ENCODE measurements around the gene BTF3L4. TPM values are rescaled to one million over a fixed set of nuclear protein-coding genes. Genes with fewer than 3 reads are reported as not detected.
A peak's percentile ranks its signal among the peaks of the same experiment; 100 is the strongest.
"Not testable (repeated sequence)": the region's sequence is repeated elsewhere in the genome, so short reads cannot be mapped to it uniquely, and the experiment has no call there.

BTF3L4 gene
- total RNA-seq, 1 donor from 2014 or later = 74.3 TPM

DNA sequence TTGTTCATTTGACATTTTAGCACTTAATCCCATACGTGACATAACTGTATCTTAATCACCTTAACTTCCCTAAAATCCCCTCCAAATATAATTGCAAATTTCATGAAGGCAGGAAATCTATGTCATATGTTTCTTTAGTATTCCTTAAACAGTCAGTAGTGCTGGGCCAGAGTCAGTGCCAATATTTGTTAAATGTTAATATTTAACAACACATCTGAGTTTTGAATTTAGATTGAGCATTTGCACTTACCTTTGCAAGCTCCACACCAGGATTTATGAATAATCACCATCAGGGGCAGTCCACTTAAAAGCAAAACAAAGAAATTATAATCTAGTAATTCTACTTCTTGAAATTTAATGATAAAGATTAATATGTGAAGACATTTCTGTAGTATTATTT is 27.8 kb upstream of the BTF3L4 start:
- Mint-ChIP-seq H3K27me3 (ENCODE audit: low read depth) (no peaks in the 10 kb centered on the region), H3K4me3 (no peak overlapping the region), H3K9me3 (no peaks in the 10 kb centered on the region), H3K4me1 (peaks cover 26% of the 10 kb centered on the region), H3K36me3 (ENCODE audit: low read depth) (peaks cover 8% of the 10 kb centered on the region), H3K27ac (ENCODE audit: unreplicated experiment) (no peak overlapping the region)
- TF ChIP-seq, protein P1, sequence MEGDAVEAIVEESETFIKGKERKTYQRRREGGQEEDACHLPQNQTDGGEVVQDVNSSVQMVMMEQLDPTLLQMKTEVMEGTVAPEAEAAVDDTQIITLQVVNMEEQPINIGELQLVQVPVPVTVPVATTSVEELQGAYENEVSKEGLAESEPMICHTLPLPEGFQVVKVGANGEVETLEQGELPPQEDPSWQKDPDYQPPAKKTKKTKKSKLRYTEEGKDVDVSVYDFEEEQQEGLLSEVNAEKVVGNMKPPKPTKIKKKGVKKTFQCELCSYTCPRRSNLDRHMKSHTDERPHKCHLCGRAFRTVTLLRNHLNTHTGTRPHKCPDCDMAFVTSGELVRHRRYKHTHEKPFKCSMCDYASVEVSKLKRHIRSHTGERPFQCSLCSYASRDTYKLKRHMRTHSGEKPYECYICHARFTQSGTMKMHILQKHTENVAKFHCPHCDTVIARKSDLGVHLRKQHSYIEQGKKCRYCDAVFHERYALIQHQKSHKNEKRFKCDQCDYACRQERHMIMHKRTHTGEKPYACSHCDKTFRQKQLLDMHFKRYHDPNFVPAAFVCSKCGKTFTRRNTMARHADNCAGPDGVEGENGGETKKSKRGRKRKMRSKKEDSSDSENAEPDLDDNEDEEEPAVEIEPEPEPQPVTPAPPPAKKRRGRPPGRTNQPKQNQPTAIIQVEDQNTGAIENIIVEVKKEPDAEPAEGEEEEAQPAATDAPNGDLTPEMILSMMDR (conservative IDR thresholded peaks at IDR 0.05) = no peak
- no peak for DNase-seq (ENCODE audit: low read depth, low spot score)

DNA sequence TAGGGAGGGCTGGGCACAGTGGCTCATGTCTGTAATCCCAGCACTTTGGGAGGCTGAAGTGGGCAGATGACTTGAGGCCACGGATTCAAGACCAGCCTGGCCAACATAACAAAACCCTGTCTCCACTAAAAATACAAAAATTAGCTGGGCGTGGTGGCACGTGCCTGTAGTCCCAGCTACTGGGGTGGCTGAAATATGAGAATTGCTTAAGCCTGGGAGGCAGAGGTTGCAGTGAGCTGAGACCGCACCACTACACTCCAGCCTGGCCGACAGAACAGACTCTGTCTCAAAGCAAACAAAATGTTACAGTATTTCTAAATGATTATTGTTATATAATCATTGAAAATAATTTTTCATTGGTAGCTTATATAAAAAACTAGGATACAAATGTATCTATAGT is 27.3 kb upstream of the BTF3L4 start:
- not testable (repeated sequence) for H3K9me3 Mint-ChIP-seq; H3K36me3 Mint-ChIP-seq (ENCODE audit: low read depth); H3K27ac Mint-ChIP-seq (ENCODE audit: unreplicated experiment); H3K4me3 Mint-ChIP-seq; H3K27me3 Mint-ChIP-seq (ENCODE audit: low read depth); DNase-seq (ENCODE audit: low read depth, low spot score)
- H3K4me1 Mint-ChIP-seq = peaks cover 30% of the 10 kb centered on the region

DNA sequence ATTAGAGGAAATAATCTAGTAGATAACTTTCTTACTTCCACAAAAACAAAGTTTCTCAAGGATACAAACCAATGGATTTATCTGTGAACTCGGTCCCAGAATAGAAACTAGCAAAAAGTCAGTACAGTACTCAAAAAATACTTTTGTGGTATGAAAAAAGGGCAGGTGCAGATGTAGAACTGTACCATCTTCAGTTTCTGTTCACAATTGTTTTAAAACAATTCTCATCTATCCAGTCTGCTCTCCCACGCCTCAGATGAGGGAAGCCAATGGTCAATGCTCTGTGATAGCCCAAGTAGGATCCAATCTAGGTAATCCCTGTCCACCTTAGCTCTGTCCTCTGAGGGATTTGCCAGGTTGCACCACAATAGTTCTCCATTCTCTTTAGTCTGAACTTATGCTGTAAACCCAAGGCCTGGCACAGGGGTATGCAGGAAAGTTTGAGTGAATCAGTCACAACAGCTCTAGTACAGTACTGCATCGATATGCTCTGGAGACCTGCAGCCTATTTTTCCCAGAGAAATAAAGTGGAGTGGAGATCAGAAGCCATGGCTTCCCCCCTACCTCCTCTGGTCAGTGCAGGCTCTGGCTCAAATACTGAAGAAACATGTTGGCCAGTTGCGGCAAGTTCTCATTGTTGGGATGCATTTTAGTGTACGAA is 23.8 kb upstream of the BTF3L4 start:
- Mint-ChIP-seq H3K27ac (ENCODE audit: unreplicated experiment) (peak overlapping the region; percentile 94), H3K36me3 (ENCODE audit: low read depth) (peaks cover 3% of the 10 kb centered on the region), H3K27me3 (ENCODE audit: low read depth) (no peaks in the 10 kb centered on the region), H3K4me3 (peak overlapping the region; percentile 92), H3K9me3 (no peaks in the 10 kb centered on the region), H3K4me1 (peaks cover 35% of the 10 kb centered on the region)
- TF ChIP-seq, protein P1 (conservative IDR thresholded peaks at IDR 0.05) = no peak
- DNase-seq (ENCODE audit: low read depth, low spot score) = no peak

DNA sequence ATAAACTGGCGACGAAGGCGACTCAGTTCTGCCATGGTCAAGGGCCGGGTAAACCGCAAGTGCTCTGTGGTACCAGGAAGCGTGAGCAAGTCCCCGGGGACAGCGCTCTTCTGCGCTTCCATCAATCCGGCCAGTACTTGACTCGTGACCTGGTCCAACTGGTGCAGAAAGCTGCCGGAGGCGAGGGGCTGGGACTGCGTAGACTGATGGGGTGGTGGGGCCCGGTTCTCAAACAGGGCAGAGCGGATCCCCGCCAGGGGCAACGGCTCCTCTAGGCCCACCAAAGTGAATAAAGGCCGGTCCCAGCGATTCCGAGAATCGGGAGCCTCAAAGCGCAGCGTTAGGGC is 23.3 kb upstream of the BTF3L4 start:
- Mint-ChIP-seq H3K9me3 (no peaks in the 10 kb centered on the region), H3K27ac (ENCODE audit: unreplicated experiment) (peak overlapping the region; percentile 94), H3K4me1 (peaks cover 35% of the 10 kb centered on the region), H3K27me3 (ENCODE audit: low read depth) (no peaks in the 10 kb centered on the region), H3K4me3 (peak overlapping the region; percentile 92), H3K36me3 (ENCODE audit: low read depth) (peaks cover 3% of the 10 kb centered on the region)
- TF ChIP-seq, protein P1 (conservative IDR thresholded peaks at IDR 0.05) = no peak
- DNase-seq (ENCODE audit: low read depth, low spot score) = peak; percentile 8

DNA sequence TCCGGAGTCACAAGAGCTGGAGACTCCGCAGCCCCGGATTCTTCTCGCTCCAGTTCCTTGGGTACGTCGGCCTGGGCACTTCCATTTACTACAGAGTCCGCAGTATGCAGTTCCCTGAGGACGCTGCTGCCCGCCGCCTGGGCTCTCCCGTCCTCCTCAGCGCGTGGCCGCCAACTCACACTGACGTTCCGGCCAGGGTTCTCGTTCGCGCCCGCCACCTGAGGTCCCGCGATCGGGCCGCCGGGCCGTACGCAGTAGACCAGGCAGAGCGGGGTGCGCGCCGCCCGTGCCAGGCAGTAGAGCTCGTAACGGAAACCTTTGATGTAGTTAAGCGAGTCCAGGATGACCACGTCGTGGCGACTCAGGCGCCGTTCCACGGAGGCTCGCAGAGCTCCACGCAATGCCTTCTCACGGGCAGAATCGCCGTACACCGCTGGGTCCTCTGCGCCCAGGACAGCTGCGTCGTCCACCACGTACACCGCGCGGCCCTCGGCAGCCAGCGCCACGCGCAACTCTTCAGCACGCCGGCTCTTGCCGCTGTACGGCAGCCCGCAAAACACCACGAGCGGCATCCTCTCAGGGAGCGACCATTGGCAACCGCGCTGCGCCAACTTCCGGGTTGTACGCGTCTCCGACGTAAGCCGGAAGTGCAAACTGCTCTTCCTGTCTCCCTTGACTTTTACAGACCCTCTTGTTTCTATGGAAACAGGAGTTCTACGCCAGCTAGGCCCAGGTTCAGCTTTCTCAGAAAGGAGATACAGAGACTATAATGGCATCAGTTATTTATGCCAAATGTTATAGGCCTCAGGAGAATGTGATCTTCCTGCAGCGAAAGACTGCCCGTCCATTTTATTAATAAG is 22.7 kb upstream of the BTF3L4 start, which contains the start of gene KTI12:
Gene KTI12, minus strand, starts transcription at position 621 of the 860 bp plus-strand sequence. Its CDS starts 49 bp downstream, at position 572.
- Mint-ChIP-seq H3K9me3 (no peaks in the 10 kb centered on the region), H3K4me3 (peak within 1 kb of the TSS; percentile 92), H3K27ac (ENCODE audit: unreplicated experiment) (peak within 1 kb of the TSS; percentile 94), H3K36me3 (ENCODE audit: low read depth) (peaks cover 3% of the 10 kb centered on the region), H3K27me3 (ENCODE audit: low read depth) (no peaks in the 10 kb centered on the region), H3K4me1 (peaks cover 35% of the 10 kb centered on the region)
- TF ChIP-seq, protein P1 (conservative IDR thresholded peaks at IDR 0.05) = no peak
- DNase-seq (ENCODE audit: low read depth, low spot score) = peak; percentile 65

DNA sequence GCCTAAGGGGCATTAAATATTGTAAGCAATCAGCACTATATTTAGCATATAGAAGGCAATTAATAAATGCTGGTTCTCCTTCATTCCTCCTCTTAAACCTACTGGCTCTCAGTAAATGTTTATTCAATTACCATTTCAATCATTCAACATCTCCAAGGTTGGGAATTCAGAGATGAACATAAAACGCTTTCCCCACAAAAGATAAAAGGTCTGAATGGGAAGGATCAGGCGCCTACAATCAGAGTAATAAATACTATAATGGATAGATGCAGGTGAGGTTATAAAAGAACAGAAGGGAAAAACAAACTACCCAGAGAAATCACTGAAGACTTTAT is 22.1 kb upstream of the BTF3L4 start:
- Mint-ChIP-seq H3K36me3 (ENCODE audit: low read depth) (peaks cover 3% of the 10 kb centered on the region), H3K9me3 (no peaks in the 10 kb centered on the region), H3K4me1 (peaks cover 35% of the 10 kb centered on the region), H3K27me3 (ENCODE audit: low read depth) (no peaks in the 10 kb centered on the region), H3K4me3 (peak overlapping the region; percentile 92), H3K27ac (ENCODE audit: unreplicated experiment) (peak overlapping the region; percentile 94)
- TF ChIP-seq, protein P1 (conservative IDR thresholded peaks at IDR 0.05) = no peak
- no peak for DNase-seq (ENCODE audit: low read depth, low spot score)

Measured in neural crest cell (in vitro differentiated cells).